Left ventricle myocardium inferior (tissue), 1 donor: ENCODE results near the gene ALOXE3. TPM values are rescaled to one million over a fixed set of nuclear protein-coding genes. Genes with fewer than 3 reads are reported as not detected.

Experiments
- DNase-seq: peaks from one replicate; pipeline ENCODE4 v3.0.0-alpha.2; 2020
- H3K27ac ChIP-seq: fragments of 200-600 bp; replicated peaks from 2 replicates; pipeline ENCODE4 v1.8.0; 2021
- H3K27me3 ChIP-seq: fragments of 200-600 bp; 2 replicates; pipeline ENCODE4 v1.8.0; 2021; ENCODE audit warnings: low read depth
- H3K36me3 ChIP-seq: fragments of 200-600 bp; 2 replicates; pipeline ENCODE4 v1.8.0; 2021
- H3K4me1 ChIP-seq: fragments of 200-600 bp; 2 replicates; pipeline ENCODE4 v1.8.0; 2021
- H3K4me3 ChIP-seq: fragments of 200-600 bp; 2 replicates; pipeline ENCODE4 v1.8.0; 2021; ENCODE audit warnings: mild to moderate bottlenecking, moderate library complexity
- H3K9me3 ChIP-seq: fragments of 200-600 bp; replicated peaks from 2 replicates; pipeline ENCODE4 v1.8.0; 2021
- intact Hi-C: fragments of 100-400 bp; cut with micrococcal nuclease; formaldehyde crosslinking; loops from one replicate; pipeline ENCODE4 v1.11.0; 2022
- microRNA-seq: library from miRNA; unstranded; fragments of <30 nt; microRNA quantifications from one replicate; pipeline ENCODE4 v1.2.0, GENCODE V29; 2020
- total RNA-seq: library from RNA; stranded (reverse); fragmentation: NEBNext Ultra II Directional; extraction: Animal tissue kit (Norgen Biotek cat#: 25700); gene quantifications from one replicate; pipeline ENCODE4 v1.2.1, GENCODE V29; 2021
- TF ChIP-seq, protein P1 (sequence below): fragments of 200-600 bp; IDR thresholded peaks from 2 replicates; pipeline ENCODE4 v1.8.0; 2021; ENCODE audit warnings: antibody characterized with exemption, mild to moderate bottlenecking, borderline replicate concordance
- donor health status: DM: no; HTN: yes; CAD: no; lungs with severe emphysema.

ALOXE3 gene
- total RNA-seq, 1 donor from 2014 or later, result not detected

DNA sequence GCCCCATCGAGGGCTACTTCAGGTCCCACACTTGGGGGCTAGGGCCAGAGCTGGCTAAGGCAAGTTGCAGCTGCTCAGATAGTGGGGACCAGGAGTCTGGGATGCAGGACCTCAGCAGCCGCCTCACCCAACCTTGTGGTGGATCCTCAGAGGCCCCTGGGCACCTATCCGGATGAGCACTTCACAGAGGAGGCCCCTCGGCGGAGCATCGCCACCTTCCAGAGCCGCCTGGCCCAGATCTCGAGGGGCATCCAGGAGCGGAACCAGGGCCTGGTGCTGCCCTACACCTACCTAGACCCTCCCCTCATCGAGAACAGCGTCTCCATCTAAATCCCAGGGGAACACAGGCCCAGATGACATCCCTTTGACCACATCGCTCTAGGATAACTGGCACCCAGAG is 70.1 kb downstream of the ALOXE3 start:
- H3K27ac ChIP-seq, result no peak overlapping the region
- no peaks in the 10 kb centered on the region for H3K9me3 ChIP-seq
- intact Hi-C loops, result no loop called here

DNA sequence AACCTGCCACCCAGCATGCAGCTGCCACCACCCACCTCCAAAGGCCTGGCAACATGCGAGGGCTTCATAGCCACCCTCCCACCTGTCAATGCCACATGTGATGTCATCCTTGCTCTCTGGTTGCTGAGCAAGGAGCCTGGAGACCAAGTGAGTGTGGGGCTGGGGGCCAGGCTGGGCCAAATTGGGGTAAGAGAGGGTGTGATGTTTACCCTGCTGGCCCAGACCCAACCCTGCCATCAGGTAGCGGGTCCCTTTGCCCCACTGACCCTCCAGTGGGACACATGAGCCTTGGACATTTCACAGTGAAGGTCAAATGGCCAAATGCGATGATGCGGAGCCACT is 70.6 kb downstream of the ALOXE3 start:
- no peak overlapping the region for H3K27ac ChIP-seq
- TF ChIP-seq, protein P1, sequence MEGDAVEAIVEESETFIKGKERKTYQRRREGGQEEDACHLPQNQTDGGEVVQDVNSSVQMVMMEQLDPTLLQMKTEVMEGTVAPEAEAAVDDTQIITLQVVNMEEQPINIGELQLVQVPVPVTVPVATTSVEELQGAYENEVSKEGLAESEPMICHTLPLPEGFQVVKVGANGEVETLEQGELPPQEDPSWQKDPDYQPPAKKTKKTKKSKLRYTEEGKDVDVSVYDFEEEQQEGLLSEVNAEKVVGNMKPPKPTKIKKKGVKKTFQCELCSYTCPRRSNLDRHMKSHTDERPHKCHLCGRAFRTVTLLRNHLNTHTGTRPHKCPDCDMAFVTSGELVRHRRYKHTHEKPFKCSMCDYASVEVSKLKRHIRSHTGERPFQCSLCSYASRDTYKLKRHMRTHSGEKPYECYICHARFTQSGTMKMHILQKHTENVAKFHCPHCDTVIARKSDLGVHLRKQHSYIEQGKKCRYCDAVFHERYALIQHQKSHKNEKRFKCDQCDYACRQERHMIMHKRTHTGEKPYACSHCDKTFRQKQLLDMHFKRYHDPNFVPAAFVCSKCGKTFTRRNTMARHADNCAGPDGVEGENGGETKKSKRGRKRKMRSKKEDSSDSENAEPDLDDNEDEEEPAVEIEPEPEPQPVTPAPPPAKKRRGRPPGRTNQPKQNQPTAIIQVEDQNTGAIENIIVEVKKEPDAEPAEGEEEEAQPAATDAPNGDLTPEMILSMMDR, result no peak
- no peaks in the 10 kb centered on the region for H3K36me3 ChIP-seq
- H3K4me1 ChIP-seq, result no peaks in the 10 kb centered on the region
- intact Hi-C loops, result no loop called here
- no peaks in the 10 kb centered on the region for H3K9me3 ChIP-seq
- no peak for DNase-seq
- no peak overlapping the region for H3K4me3 ChIP-seq
- peaks cover 36% of the 10 kb centered on the region for H3K27me3 ChIP-seq

More for the DNA sequence above, 70.1 kb downstream of the ALOXE3 start:
- Histone ChIP-seq H3K4me3 (no peak overlapping the region), H3K4me1 (no peaks in the 10 kb centered on the region), H3K36me3 (no peaks in the 10 kb centered on the region), H3K27me3 (peaks cover 36% of the 10 kb centered on the region)
- DNase-seq, result no peak
- TF ChIP-seq, protein P1, result no peak

DNA sequence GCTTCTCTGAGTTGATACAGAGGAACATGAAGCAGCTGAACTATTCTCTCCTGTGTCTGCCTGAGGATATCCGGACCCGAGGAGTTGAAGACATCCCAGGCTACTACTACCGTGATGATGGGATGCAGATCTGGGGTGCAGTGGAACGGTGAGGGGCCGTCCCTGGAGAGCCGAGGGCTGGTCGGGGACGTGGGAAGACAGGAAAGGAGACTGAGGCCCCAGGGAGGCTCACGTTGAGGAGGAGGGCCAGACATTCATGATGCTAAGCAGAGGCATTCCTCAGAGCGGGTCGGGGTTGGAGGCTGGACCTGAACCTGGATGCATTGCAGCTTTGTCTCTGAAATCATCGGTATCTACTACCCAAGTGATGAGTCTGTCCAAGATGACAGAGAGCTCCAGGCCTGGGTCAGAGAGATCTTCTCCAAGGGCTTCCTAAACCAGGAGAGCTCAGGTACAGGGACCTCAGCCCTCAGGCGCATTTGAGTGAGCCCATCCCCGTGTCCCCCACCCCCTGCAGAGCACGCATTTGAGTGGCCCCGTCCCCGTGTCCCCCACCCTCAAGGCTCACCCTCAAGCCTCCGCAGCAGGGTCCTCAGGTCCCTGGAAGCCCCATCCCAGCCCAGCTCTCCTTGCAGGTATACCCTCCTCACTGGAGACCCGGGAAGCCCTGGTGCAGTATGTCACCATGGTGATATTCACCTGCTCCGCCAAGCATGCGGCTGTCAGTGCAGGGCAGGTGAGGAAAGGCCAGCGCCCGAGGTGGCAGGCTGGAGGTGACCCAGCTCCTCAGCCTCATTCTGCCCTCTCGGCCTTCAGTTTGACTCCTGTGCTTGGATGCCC is 71.2 kb downstream of the ALOXE3 start:
- TF ChIP-seq, protein P1, result no peak
- no peaks in the 10 kb centered on the region for H3K9me3 ChIP-seq
- H3K36me3 ChIP-seq, result no peaks in the 10 kb centered on the region
- no peak overlapping the region for H3K27ac ChIP-seq
- no peaks in the 10 kb centered on the region for H3K4me1 ChIP-seq
- H3K27me3 ChIP-seq, result peaks cover 36% of the 10 kb centered on the region
- intact Hi-C loops, result no loop called here
- no peak for DNase-seq
- no peak overlapping the region for H3K4me3 ChIP-seq

DNA sequence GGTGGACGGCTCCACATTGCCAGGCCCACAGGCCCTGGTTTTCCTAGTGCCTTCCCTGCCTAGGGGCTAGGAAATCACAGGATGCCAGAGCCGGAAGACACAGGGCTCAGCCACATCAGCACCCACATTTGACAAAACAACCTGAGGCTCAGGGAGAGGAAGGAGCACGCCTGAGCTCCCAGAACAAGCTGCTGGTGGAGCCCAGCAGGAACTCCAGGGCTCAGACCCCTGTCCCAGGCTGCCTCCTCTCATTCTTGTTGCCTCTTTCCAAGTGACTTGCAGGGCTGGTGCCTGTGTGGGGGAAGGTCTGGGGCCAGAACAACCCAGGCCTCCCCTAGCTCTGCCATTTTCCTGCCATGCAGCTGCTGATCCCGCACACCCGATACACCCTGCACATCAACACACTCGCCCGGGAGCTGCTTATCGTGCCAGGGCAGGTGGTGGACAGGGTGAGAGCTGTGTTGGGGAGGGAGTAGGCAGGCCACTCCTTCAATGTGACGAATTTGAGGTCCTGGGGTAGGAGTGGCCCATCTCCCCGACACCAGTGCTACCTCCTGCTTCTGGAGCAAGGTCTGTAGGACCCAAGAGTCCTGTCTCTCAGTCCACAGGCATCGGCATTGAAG is 71.9 kb downstream of the ALOXE3 start:
- peaks cover 36% of the 10 kb centered on the region for H3K27me3 ChIP-seq
- H3K36me3 ChIP-seq, result no peaks in the 10 kb centered on the region
- H3K4me1 ChIP-seq, result no peaks in the 10 kb centered on the region
- no peak overlapping the region for H3K27ac ChIP-seq
- intact Hi-C loops, result no loop called here
- TF ChIP-seq, protein P1, result no peak
- no peak overlapping the region for H3K4me3 ChIP-seq
- no peaks in the 10 kb centered on the region for H3K9me3 ChIP-seq
- DNase-seq, result no peak

Small RNAs within 50 kb of the gene (microRNA-seq; reads per million reads assigned to microRNA genes)
- not detected for gene MIR4314
- 0.94 reads per million for gene MIR6883

Other genes with a start within 250 kb of the ALOXE3 start
- gene CHD3, start 229.7 kb downstream of the ALOXE3 start, total RNA-seq, result 15.6 TPM
- gene RNF227, start 202.2 kb downstream of the ALOXE3 start, total RNA-seq, result 1.0 TPM
- gene KCNAB3, start 188.7 kb downstream of the ALOXE3 start, total RNA-seq, result 0.30 TPM
- 111 TPM for gene TRAPPC1, start 186.6 kb downstream of the ALOXE3 start, total RNA-seq
- gene CNTROB, start 186.3 kb downstream of the ALOXE3 start, total RNA-seq, result 8.7 TPM
- not detected for gene GUCY2D, start 115.9 kb downstream of the ALOXE3 start, total RNA-seq
- gene ALOX15B, start 79.5 kb downstream of the ALOXE3 start, total RNA-seq, result not detected
- gene ALOX12B, start 30.8 kb downstream of the ALOXE3 start, total RNA-seq, result not detected
- gene HES7, start 5.6 kb upstream of the ALOXE3 start, total RNA-seq, result not detected
- 109 TPM for gene PER1, start 33.9 kb upstream of the ALOXE3 start, total RNA-seq
- gene VAMP2, start 44.4 kb upstream of the ALOXE3 start, total RNA-seq, result 59.6 TPM
- gene TMEM107, start 57.9 kb upstream of the ALOXE3 start, total RNA-seq, result 7.9 TPM
- 8.4 TPM for gene BORCS6, start 71.7 kb upstream of the ALOXE3 start, total RNA-seq
- gene AURKB, start 92.1 kb upstream of the ALOXE3 start, total RNA-seq, result 1.2 TPM
- 14.6 TPM for gene CTC1, start 129.5 kb upstream of the ALOXE3 start, total RNA-seq
- gene PFAS, start 130.8 kb upstream of the ALOXE3 start, total RNA-seq, result 9.8 TPM
- gene RANGRF, start 170.2 kb upstream of the ALOXE3 start, total RNA-seq, result 25.6 TPM
- gene SLC25A35, start 176.9 kb upstream of the ALOXE3 start, total RNA-seq, result 1.3 TPM
- gene ARHGEF15, start 191.7 kb upstream of the ALOXE3 start, total RNA-seq, result 19.4 TPM
- gene ODF4, start 221.3 kb upstream of the ALOXE3 start, total RNA-seq, result not detected